Osteoblast (primary cell): Measurements from ENCODE around the gene LRBA. TPM values are rescaled to one million over a fixed set of nuclear protein-coding genes. Genes with fewer than 3 reads are reported as not detected.

Experiments
- DNase-seq: peaks from one replicate; pipeline ENCODE4 v3.0.0; 2011; ENCODE audit warnings: low spot score, mixed read lengths; ENCODE audit not compliant: insufficient read length; ENCODE audit errors: missing footprints
- H2AFZ ChIP-seq: 2 replicates; pipeline ENCODE4 v1.6.0; 2011; ENCODE audit warnings: mild to moderate bottlenecking, low read length
- H3K27ac ChIP-seq: 2 replicates; pipeline ENCODE4 v1.5.1; 2011; ENCODE audit warnings: mild to moderate bottlenecking, low read depth, low read length, moderate library complexity
- H3K27me3 ChIP-seq: 2 replicates; pipeline ENCODE4 v1.6.0; 2012; ENCODE audit warnings: mild to moderate bottlenecking, control low read depth, inconsistent platforms, low read length, moderate library complexity; ENCODE audit not compliant: insufficient read depth
- H3K36me3 ChIP-seq: 2 replicates; pipeline ENCODE4 v1.5.1; 2011; ENCODE audit warnings: mild to moderate bottlenecking, low read length, control low read depth, moderate library complexity; ENCODE audit not compliant: insufficient read depth
- H3K4me1 ChIP-seq: 2 replicates; pipeline ENCODE4 v1.5.1; 2011; ENCODE audit warnings: mild to moderate bottlenecking, low read length, control low read depth, moderate library complexity; ENCODE audit not compliant: insufficient read depth
- H3K4me2 ChIP-seq: 2 replicates; pipeline ENCODE4 v1.6.0; 2011; ENCODE audit warnings: mild to moderate bottlenecking, low read length; ENCODE audit not compliant: insufficient read depth
- H3K4me3 ChIP-seq: fragments of 200-600 bp; sonication (generic); 3 replicates; pipeline ENCODE4 v1.5.1; 2012; ENCODE audit warnings: mild to moderate bottlenecking, low read length, inconsistent platforms; ENCODE audit not compliant: insufficient read depth
- H3K79me2 ChIP-seq: 2 replicates; pipeline ENCODE4 v1.6.0; 2012; ENCODE audit warnings: mild to moderate bottlenecking, low read length, control low read depth, inconsistent platforms; ENCODE audit not compliant: insufficient read depth
- H3K9me3 ChIP-seq: 2 replicates; pipeline ENCODE4 v1.5.1; 2011; ENCODE audit warnings: low read depth, low read length, control low read depth
- H4K20me1 ChIP-seq: 2 replicates; pipeline ENCODE4 v1.6.0; 2012; ENCODE audit warnings: mild to moderate bottlenecking, low read length, control low read depth; ENCODE audit not compliant: insufficient read depth
- total RNA-seq: library from RNA; depleted of rRNA; stranded (reverse); fragments of >200 nt; gene quantifications from 2 replicates; pipeline ENCODE4 v1.2.3, GENCODE V29; 2012
- TF ChIP-seq, protein P1 (sequence below): IDR thresholded peaks from 2 replicates; pipeline ENCODE4 v1.5.1; 2011; ENCODE audit warnings: mild to moderate bottlenecking, low read depth, low read length, moderate library complexity; ENCODE audit errors: extremely low read depth

LRBA gene
- total RNA-seq, 1 donor, result 67.3 TPM

DNA sequence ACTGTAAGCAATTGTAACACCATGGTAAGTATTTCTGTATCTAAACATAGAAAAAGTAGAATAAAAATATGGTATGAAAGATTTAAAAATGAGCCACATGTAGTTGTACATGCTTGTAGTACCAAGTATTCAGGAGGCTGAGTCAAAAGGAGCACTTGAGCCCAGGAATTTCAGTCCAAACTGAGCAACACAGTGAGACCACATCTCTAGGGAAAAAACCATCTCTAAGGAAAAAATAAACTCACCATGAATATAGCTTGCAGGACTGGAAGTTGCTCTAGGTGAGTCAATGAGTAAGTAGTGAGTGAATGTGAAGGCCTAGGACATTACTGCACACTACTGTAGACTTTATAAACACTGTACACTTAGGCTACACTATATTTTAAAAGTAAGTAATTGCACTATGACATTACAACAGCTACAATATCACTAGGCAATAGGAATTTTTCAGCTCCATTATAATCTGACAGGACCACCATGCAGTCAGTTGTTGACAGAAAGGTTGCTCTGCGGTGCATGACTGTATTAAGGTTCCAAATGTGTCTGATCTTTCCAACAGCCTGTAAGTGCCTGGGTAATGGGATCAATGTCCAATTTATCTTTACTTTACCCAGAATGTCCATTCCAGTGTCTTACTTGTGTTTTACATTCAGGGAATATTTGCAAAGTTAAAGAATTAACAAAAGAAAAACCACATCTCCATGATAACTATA lies 28.9 kb upstream of the LRBA start:
- Histone ChIP-seq H3K27me3 (no peaks in the 10 kb centered on the region), H3K27ac (no peak overlapping the region), H3K36me3 (no peaks in the 10 kb centered on the region), H3K79me2 (no peaks in the 10 kb centered on the region), H3K4me3 (no peak overlapping the region), H3K4me1 (no peaks in the 10 kb centered on the region), H3K9me3 (no peaks in the 10 kb centered on the region), H3K4me2 (no peak overlapping the region), H4K20me1 (no peaks in the 10 kb centered on the region), H2AFZ (no peak overlapping the region)
- TF ChIP-seq, protein P1, sequence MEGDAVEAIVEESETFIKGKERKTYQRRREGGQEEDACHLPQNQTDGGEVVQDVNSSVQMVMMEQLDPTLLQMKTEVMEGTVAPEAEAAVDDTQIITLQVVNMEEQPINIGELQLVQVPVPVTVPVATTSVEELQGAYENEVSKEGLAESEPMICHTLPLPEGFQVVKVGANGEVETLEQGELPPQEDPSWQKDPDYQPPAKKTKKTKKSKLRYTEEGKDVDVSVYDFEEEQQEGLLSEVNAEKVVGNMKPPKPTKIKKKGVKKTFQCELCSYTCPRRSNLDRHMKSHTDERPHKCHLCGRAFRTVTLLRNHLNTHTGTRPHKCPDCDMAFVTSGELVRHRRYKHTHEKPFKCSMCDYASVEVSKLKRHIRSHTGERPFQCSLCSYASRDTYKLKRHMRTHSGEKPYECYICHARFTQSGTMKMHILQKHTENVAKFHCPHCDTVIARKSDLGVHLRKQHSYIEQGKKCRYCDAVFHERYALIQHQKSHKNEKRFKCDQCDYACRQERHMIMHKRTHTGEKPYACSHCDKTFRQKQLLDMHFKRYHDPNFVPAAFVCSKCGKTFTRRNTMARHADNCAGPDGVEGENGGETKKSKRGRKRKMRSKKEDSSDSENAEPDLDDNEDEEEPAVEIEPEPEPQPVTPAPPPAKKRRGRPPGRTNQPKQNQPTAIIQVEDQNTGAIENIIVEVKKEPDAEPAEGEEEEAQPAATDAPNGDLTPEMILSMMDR, result no peak
- no peak for DNase-seq

DNA sequence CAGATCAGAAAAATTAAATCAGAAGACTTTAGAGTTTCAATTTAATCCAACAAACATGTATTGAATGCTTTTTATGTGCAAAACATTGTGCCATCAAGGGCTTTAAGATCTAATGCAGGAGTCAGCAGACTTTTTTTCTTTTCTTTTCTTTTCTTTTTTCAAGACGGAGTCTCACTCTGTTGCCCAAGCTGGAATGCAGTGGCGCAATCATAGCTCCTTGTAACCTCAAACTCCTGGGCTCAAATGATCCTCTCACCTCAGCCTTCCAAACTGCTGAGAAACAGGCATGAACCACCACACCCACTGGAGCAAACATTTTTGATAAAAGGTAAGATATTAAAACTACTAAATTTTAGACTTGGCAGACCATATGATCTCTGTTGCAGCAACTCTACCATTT lies 24.6 kb upstream of the LRBA start:
- Histone ChIP-seq H4K20me1 (no peaks in the 10 kb centered on the region), H3K4me1 (no peaks in the 10 kb centered on the region), H3K27me3 (no peaks in the 10 kb centered on the region), H3K4me2 (no peak overlapping the region), H3K4me3 (no peak overlapping the region), H3K36me3 (no peaks in the 10 kb centered on the region), H3K27ac (no peak overlapping the region), H3K79me2 (no peaks in the 10 kb centered on the region), H3K9me3 (no peaks in the 10 kb centered on the region), H2AFZ (no peak overlapping the region)
- TF ChIP-seq, protein P1, result no peak
- DNase-seq, result no peak

- Histone ChIP-seq H3K36me3 (no peaks in the 10 kb centered on the region), H3K4me3 (no peak overlapping the region), H3K27me3 (no peaks in the 10 kb centered on the region), H2AFZ (peak overlapping the region; percentile 35), H4K20me1 (no peaks in the 10 kb centered on the region), H3K27ac (no peak overlapping the region), H3K4me2 (peak overlapping the region; percentile 45), H3K4me1 (no peaks in the 10 kb centered on the region), H3K9me3 (no peaks in the 10 kb centered on the region), H3K79me2 (no peaks in the 10 kb centered on the region)
- no peak for DNase-seq
- TF ChIP-seq, protein P1, result no peak
Measured at GRCh38 chr4:151038452-151039157, 23.5 kb upstream of the LRBA start.

GRCh38 chr4:151035911-151036310 lies 20.8 kb upstream of the LRBA start:
- Histone ChIP-seq H3K36me3 (no peaks in the 10 kb centered on the region), H3K4me2 (no peak overlapping the region), H3K9me3 (no peaks in the 10 kb centered on the region), H3K79me2 (no peaks in the 10 kb centered on the region), H3K27ac (no peak overlapping the region), H3K4me3 (no peak overlapping the region), H4K20me1 (no peaks in the 10 kb centered on the region), H3K4me1 (peaks cover 7% of the 10 kb centered on the region), H3K27me3 (no peaks in the 10 kb centered on the region), H2AFZ (no peak overlapping the region)
- TF ChIP-seq, protein P1, result no peak
- DNase-seq, result no peak
